Activated CD4-positive, alpha-beta T cell treated with anti-CD3 and anti-CD28 coated beads for 36 hours (primary cell): ENCODE data around the gene GUSB. TPM values are rescaled to one million over a fixed set of nuclear protein-coding genes. Genes with fewer than 3 reads are reported as not detected.
"Not testable (repeated sequence)": the region's sequence is repeated elsewhere in the genome, so short reads cannot be mapped to it uniquely, and the experiment has no call there.

Experiments used
- ATAC-seq: fragments of 200-7000 bp; cut with Tn5 transposase; one replicate; pipeline ENCODE4 v1.10.0; 2021; ENCODE audit warnings: mild to moderate bottlenecking, moderate library complexity
- CTCF ChIA-PET: fragments of 350-600 bp; sonication (Branson Sonifier 250); formaldehyde crosslinking; loops from one replicate; lab custom pipeline; 2021; ENCODE audit warnings: antibody characterized with exemption; lab: Charles Lee
- POLR2A ChIA-PET: fragments of 350-600 bp; sonication (Branson Sonifier 250); formaldehyde crosslinking; loops from one replicate; lab custom pipeline; 2021; ENCODE audit warnings: antibody characterized with exemption, inconsistent platforms; lab: Charles Lee
- DNase-seq: peaks from one replicate; pipeline ENCODE4 v3.0.0-alpha.2; 2020
- H3K27ac Mint-ChIP-seq: one replicate; pipeline ENCODE4 v1.8.0; 2021; ENCODE audit warnings: mixed read lengths
- H3K27me3 Mint-ChIP-seq: one replicate; pipeline ENCODE4 v1.8.0; 2021; ENCODE audit warnings: mixed read lengths
- H3K36me3 Mint-ChIP-seq: one replicate; pipeline ENCODE4 v1.8.0; 2021; ENCODE audit warnings: low read depth, mixed read lengths
- H3K4me1 Mint-ChIP-seq: one replicate; pipeline ENCODE4 v1.8.0; 2021; ENCODE audit warnings: mixed read lengths
- H3K4me3 Mint-ChIP-seq: one replicate; pipeline ENCODE4 v1.8.0; 2021; ENCODE audit warnings: mild to moderate bottlenecking, moderate library complexity, mixed read lengths
- H3K9me3 Mint-ChIP-seq: one replicate; pipeline ENCODE4 v1.8.0; 2021; ENCODE audit warnings: low read depth, mixed read lengths
- intact Hi-C, 2 experiments: fragments of 100-400 bp; cut with DNase I in 1 of 2; cut with micrococcal nuclease in 1 of 2; formaldehyde crosslinking; loops; one replicate each; pipeline versions ENCODE4 v1.14.2 to v1.15.1; 2022 to 2024; cut with DNase I, micrococcal nuclease
- total RNA-seq, 2 experiments: library from RNA; stranded (reverse); gene quantifications; one replicate each; pipeline ENCODE4 v1.2.3, GENCODE V29; 2021

GUSB gene
- total RNA-seq, 2 experiments from 2014 or later = 41.8 to 43.2 TPM

DNA sequence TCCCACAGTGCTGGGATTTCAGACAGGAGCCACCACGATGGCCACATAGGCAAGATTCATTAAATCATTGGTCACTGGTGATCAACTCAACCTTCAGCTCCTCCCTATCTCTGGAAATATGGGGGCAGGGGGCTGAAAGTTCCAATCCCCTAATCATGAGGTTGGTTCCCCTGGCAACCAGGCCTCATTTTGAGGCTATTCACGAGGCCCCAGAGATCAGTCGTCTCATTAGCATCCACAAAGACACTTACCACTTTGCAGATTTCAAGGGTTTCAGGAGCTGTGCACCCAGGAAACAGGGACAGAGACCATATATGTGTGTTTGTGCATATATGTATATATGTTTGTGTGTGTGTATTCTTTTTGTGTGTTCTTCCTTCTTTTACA, 7.7 kb upstream of the GUSB start:
- POLR2A ChIA-PET = no interaction called here
- H3K4me3 Mint-ChIP-seq = no peak overlapping the region
- ATAC-seq (no peak), DNase-seq (no peak)
- H3K27me3 Mint-ChIP-seq = no peaks in the 10 kb centered on the region
- no peaks in the 10 kb centered on the region for H3K9me3 Mint-ChIP-seq
- no peaks in the 10 kb centered on the region for H3K36me3 Mint-ChIP-seq
- no peaks in the 10 kb centered on the region for H3K4me1 Mint-ChIP-seq
- H3K27ac Mint-ChIP-seq = no peak overlapping the region
- CTCF ChIA-PET = interaction anchor here (1.0 kb wide), 1 partner anchor 113 kb away, joined by 3 read pairs; no protein-coding TSS in a partner anchor
- intact Hi-C loops = no loop called here

DNA sequence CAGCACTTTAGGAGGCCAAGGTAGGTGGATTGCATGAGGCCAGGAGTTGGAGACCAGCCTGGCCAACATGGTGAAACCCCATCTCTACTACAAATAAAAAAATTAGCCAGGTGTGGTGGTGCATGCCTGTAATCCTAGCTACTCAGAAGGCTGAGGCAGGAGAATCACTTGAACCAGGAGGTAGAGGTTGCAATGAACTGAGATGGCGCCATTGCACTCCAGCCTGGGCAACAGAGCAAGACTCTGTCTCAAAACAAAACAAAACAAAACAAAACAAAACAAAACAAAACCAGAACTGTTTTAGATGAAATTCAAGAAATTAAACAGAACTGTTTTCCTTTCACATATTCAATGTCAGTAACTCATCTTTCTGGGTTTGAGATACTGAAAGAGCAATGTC, 6.5 kb upstream of the GUSB start:
- H3K4me1 Mint-ChIP-seq, H3K27me3 Mint-ChIP-seq, DNase-seq, H3K36me3 Mint-ChIP-seq, H3K4me3 Mint-ChIP-seq, intact Hi-C loops, H3K9me3 Mint-ChIP-seq, H3K27ac Mint-ChIP-seq, ATAC-seq, CTCF ChIA-PET: not testable (repeated sequence)
- POLR2A ChIA-PET = interaction anchor here (0.7 kb wide), 2 partner anchors 20 to 669 kb away, joined by 3 to 7 read pairs; no protein-coding TSS in a partner anchor

- ATAC-seq (no peak), DNase-seq (no peak)
- CTCF ChIA-PET = no interaction called here
- intact Hi-C loops = no loop called here
- Mint-ChIP-seq H3K27ac (no peak overlapping the region), H3K4me3 (no peak overlapping the region), H3K27me3 (no peaks in the 10 kb centered on the region), H3K4me1 (no peaks in the 10 kb centered on the region), H3K9me3 (no peaks in the 10 kb centered on the region), H3K36me3 (no peaks in the 10 kb centered on the region)
- POLR2A ChIA-PET = interaction anchor here (0.7 kb wide), 2 partner anchors 20 to 669 kb away, joined by 3 to 7 read pairs; no protein-coding TSS in a partner anchor
These were observed 6.1 kb upstream of the GUSB start for GRCh38 chr7:65988084-65988483.

DNA sequence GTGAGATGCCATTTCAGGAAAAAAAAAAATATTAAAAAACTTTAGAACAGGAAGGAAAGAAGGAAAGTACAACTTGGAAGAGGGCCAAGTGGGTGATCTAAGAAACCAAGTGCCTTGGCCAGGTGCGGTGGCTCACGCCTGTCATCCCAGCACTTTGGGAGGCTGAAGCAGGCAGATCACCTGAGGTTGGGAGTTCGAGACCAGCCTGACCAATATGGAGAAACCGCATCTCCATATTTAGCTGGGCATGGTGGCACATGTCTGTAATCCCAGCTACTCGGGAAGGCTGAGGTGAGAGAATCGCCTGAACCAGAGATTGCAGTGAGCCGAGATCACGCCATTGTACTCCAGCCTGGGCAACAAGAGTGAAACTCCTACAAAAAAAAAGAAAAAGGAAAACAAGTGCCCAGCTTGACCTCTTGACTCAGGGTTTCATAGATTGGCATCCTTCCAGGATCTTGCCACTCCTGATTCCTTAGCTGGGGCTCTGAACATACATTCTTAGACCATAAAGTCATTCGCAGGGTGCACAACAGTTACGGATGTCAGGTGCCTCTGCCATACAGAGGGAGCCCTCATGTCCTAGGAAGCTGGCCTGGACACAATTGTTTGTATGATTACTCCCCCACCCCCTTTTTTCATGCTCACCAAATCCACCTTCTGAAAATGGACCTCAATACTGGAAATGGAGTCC, 2.1 kb upstream of the GUSB start:
- ChIA-PET CTCF (no interaction called here), POLR2A (no interaction called here)
- H3K4me3 Mint-ChIP-seq = no peak overlapping the region
- H3K9me3 Mint-ChIP-seq = no peaks in the 10 kb centered on the region
- intact Hi-C loops = loop anchor here (2.0 to 5.0 kb wide), 6 partner anchors 93 to 1013 kb away; partner anchors contain the start of genes ASL (in 1 of the 2), SBDS (in 1 of the 2), TMEM248 (in 1 of the 2) and TYW1 (in 1 of the 2)
- H3K27me3 Mint-ChIP-seq = no peaks in the 10 kb centered on the region
- H3K27ac Mint-ChIP-seq = no peak overlapping the region
- no peak for DNase-seq
- H3K4me1 Mint-ChIP-seq = peaks cover 8% of the 10 kb centered on the region
- peaks cover 14% of the 10 kb centered on the region for H3K36me3 Mint-ChIP-seq
- ATAC-seq = no peak

GRCh38 chr7:65980478-65981250, 1.3 kb downstream of the GUSB start:
- H3K4me1 Mint-ChIP-seq = peaks cover 8% of the 10 kb centered on the region
- ChIA-PET POLR2A (interaction anchor here (0.6 kb wide), 1 partner anchor 1032 kb away, joined by 4 read pairs; no protein-coding TSS in a partner anchor), CTCF (no interaction called here)

DNA sequence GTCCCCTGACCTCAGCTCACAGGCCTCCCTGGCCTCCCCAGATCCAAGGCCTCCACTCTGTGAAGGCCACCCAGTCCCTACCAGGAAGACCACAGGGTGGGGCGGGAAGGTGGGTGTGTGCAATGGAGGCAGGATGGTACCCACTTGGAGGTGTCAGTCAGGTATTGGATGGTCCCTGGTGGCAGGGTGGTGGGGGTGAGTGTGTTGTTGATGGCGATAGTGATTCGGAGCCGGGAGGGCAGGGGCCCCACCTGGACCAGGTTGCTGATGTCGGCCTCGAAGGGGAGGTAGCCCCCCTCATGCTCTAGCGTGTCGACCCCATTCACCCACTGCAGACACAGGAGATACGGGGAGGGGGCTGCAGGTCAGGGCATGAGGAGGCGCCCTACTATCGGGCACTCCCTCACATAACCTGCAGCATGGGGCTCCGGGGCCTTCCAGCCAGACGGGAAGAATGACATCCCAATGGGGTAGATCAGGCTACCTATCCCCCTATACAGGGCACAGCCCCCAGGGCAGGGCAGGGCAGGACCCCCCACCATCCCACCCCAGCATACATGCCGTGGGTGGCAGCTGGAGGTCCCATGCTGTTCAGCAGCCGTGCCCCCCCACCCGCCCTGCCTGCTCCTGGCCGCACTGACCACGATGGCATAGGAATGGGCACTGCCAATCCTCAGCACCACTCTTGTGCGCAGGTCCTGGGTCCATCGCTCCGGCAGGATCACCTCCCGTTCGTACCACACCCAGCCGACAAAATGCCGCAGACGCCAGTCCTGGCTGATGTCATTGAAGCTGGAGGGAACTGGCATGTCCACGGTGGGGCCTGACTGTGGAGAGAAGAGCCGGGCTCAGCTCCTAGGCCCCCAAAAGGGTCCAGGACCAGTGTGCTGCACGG, 2.2 kb downstream of the GUSB start:
- peaks cover 8% of the 10 kb centered on the region for H3K4me1 Mint-ChIP-seq
- H3K27me3 Mint-ChIP-seq = no peaks in the 10 kb centered on the region
- no peak for ATAC-seq
- intact Hi-C loops = loop anchor here (2.0 to 5.0 kb wide), 6 partner anchors 19 to 1017 kb away; partner anchors contain the start of genes ASL (in 1 of the 2), CRCP (in 1 of the 2), SBDS (in 1 of the 2) and TYW1 (in 1 of the 2)
- H3K36me3 Mint-ChIP-seq = peaks cover 26% of the 10 kb centered on the region
- POLR2A ChIA-PET = interaction anchor here (0.6 kb wide), 1 partner anchor 1032 kb away, joined by 4 read pairs; no protein-coding TSS in a partner anchor
- peak overlapping the region; percentile 80 for H3K4me3 Mint-ChIP-seq
- DNase-seq = no peak
- H3K9me3 Mint-ChIP-seq = no peaks in the 10 kb centered on the region
- CTCF ChIA-PET = interaction anchor here (0.7 kb wide), 1 partner anchor 226 kb away, joined by 3 read pairs; no protein-coding TSS in a partner anchor
- H3K27ac Mint-ChIP-seq = no peak overlapping the region

More at GRCh38 chr7:65980478-65981250, 1.3 kb downstream of the GUSB start:
- no peaks in the 10 kb centered on the region for H3K9me3 Mint-ChIP-seq
- peak overlapping the region; percentile 80 for H3K4me3 Mint-ChIP-seq
- H3K27me3 Mint-ChIP-seq = no peaks in the 10 kb centered on the region
- peak; percentile 74 for DNase-seq
- peaks cover 26% of the 10 kb centered on the region for H3K36me3 Mint-ChIP-seq
- intact Hi-C loops = loop anchor here (2.0 to 5.0 kb wide), 6 partner anchors 20 to 1017 kb away; partner anchors contain the start of genes ASL (in 1 of the 2), CRCP (in 1 of the 2), SBDS (in 1 of the 2) and TYW1 (in 1 of the 2)
- peak overlapping the region; percentile 90 for H3K27ac Mint-ChIP-seq
- ATAC-seq = peak; percentile 77

DNA sequence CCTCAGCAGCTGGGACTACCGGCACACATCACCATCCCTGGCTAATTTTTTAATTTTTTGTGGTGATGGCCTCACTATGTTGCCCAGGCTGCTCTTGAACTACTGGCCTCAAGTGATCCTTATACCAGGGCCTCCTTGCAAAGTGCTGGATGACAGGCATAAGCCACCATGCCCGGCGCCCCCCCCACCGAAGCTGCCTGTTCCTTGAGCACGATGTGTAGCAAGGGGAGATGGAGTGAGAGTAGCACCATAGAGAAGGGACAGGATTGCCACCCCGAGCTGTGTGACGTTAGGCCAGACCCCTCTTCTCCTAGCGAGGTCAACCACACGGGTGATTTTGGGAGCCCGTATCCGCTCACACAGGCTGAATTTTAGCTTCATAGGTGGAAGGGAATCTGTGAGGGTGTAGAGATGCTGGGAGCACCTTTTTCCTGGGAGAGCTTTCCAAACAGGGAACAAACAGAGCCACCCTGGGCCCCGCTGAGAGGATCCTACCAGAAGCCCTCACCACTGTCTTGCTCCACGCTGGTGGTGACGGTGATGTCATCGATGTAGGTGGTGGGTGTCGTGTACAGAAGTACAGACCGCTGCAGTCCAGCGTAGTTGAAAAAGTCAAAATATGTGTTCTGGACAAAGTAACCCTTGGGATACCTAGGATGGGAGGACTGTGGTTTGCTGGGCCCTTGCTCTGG, 3.0 kb downstream of the GUSB start:
- ChIA-PET POLR2A (no interaction called here), CTCF (interaction anchor here (0.7 to 0.8 kb wide), 2 partner anchors 28 to 225 kb away, joined by 3 to 4 read pairs; no protein-coding TSS in a partner anchor)
- Mint-ChIP-seq H3K27ac (no peak overlapping the region), H3K27me3 (no peaks in the 10 kb centered on the region), H3K9me3 (no peaks in the 10 kb centered on the region), H3K4me1 (peaks cover 8% of the 10 kb centered on the region), H3K36me3 (peaks cover 29% of the 10 kb centered on the region), H3K4me3 (no peak overlapping the region)
- DNase-seq = no peak
- intact Hi-C loops = no loop called here
- no peak for ATAC-seq

GRCh38 chr7:65976659-65977196, 5.3 kb downstream of the GUSB start:
- no peak for DNase-seq
- peaks cover 39% of the 10 kb centered on the region for H3K36me3 Mint-ChIP-seq
- POLR2A ChIA-PET = no interaction called here
- no peaks in the 10 kb centered on the region for H3K9me3 Mint-ChIP-seq
- ATAC-seq = no peak
- H3K4me3 Mint-ChIP-seq = no peak overlapping the region
- no peaks in the 10 kb centered on the region for H3K27me3 Mint-ChIP-seq
- no peak overlapping the region for H3K27ac Mint-ChIP-seq
- CTCF ChIA-PET = no interaction called here
- intact Hi-C loops = no loop called here
- peaks cover 7% of the 10 kb centered on the region for H3K4me1 Mint-ChIP-seq

GRCh38 chr7:65975814-65976445, 6.1 kb downstream of the GUSB start:
- peaks cover 6% of the 10 kb centered on the region for H3K4me1 Mint-ChIP-seq
- intact Hi-C loops = no loop called here
- H3K36me3 Mint-ChIP-seq = peaks cover 41% of the 10 kb centered on the region
- H3K27me3 Mint-ChIP-seq = no peaks in the 10 kb centered on the region
- no peak overlapping the region for H3K27ac Mint-ChIP-seq
- no peak for DNase-seq
- ATAC-seq = no peak
- ChIA-PET POLR2A (no interaction called here), CTCF (no interaction called here)
- no peaks in the 10 kb centered on the region for H3K9me3 Mint-ChIP-seq
- H3K4me3 Mint-ChIP-seq = no peak overlapping the region

- H3K27me3 Mint-ChIP-seq = no peaks in the 10 kb centered on the region
- H3K4me3 Mint-ChIP-seq = no peak overlapping the region
- H3K36me3 Mint-ChIP-seq = peaks cover 39% of the 10 kb centered on the region
- H3K4me1 Mint-ChIP-seq = no peaks in the 10 kb centered on the region
- ATAC-seq (no peak), DNase-seq (no peak)
- POLR2A ChIA-PET = interaction anchor here (0.7 kb wide), 1 partner anchor 8 kb away, joined by 3 read pairs; no protein-coding TSS in a partner anchor
- CTCF ChIA-PET = no interaction called here
- intact Hi-C loops = no loop called here
- H3K27ac Mint-ChIP-seq = no peak overlapping the region
- H3K9me3 Mint-ChIP-seq = no peaks in the 10 kb centered on the region
These were observed 7.1 kb downstream of the GUSB start for GRCh38 chr7:65974876-65975275.
